SK-N-SH (cell line): Measurements from ENCODE around the gene WDR35. TPM values are rescaled to one million over a fixed set of nuclear protein-coding genes. Genes with fewer than 3 reads are reported as not detected.

Source experiments
- CTCF ChIA-PET: fragments of 300-600, 350-600 bp; formaldehyde crosslinking; extraction: SDS; loops from one replicate; lab custom pipeline; 2021; lab: Yijun Ruan, JAX
- POLR2A ChIA-PET: fragments of 350-600 bp; sonication (Branson Sonifier 250); formaldehyde crosslinking; extraction: SDS; loops from one replicate; lab custom pipeline; 2020; ENCODE audit warnings: antibody characterized with exemption, inconsistent platforms; lab: Yijun Ruan, JAX
- DNase-seq: peaks from one replicate; pipeline ENCODE4 v3.0.0; 2012
- H2AFZ ChIP-seq: fragments of 200-600 bp; sonication (generic); 2 replicates; pipeline ENCODE4 v1.8.1; 2016; ENCODE audit warnings: antibody characterized with exemption, mild to moderate bottlenecking, low read depth
- H3F3A ChIP-seq: fragments of 200-600 bp; sonication (generic); replicated peaks from 2 replicates; pipeline ENCODE3; 2016; ENCODE audit warnings: antibody characterized with exemption, mild to moderate bottlenecking; ENCODE audit not compliant: insufficient read depth
- H3K27ac ChIP-seq, 2 experiments: fragments of 200-500 bp in 1 of 2; fragments of 200-600 bp in 1 of 2; sonication (Bioruptor generic) in 1 of 2; sonication (generic), shearing (Covaris generic) in 1 of 2; 2 replicates each; pipeline versions ENCODE4 v1.5.1 to v1.6.1; 2014 to 2016; ENCODE audit warnings: low read depth in 2 of 2, inconsistent platforms in 1 of 2, low read length in 1 of 2, mild to moderate bottlenecking in 1 of 2, mixed read lengths in 1 of 2
- H3K27me3 ChIP-seq: fragments of 200-600 bp; sonication (generic), shearing (Covaris generic); 2 replicates; pipeline ENCODE4 v1.6.1; 2016; ENCODE audit warnings: mixed run types; ENCODE audit not compliant: insufficient read depth
- H3K36me3 ChIP-seq, 2 experiments: fragments of 200-500 bp in 1 of 2; fragments of 200-600 bp in 1 of 2; sonication (Bioruptor generic) in 1 of 2; sonication (generic) in 1 of 2; replicated peaks in 1 of 2; 2 replicates each; pipeline versions ENCODE3 to v1.5.1; 2014 to 2016; ENCODE audit warnings: low read length in 1 of 2, mild to moderate bottlenecking in 1 of 2; ENCODE audit not compliant: insufficient read depth in 2 of 2, control insufficient read depth in 1 of 2
- H3K4me1 ChIP-seq, 2 experiments: fragments of 200-500 bp in 1 of 2; fragments of 200-600 bp in 1 of 2; sonication (Bioruptor generic) in 1 of 2; sonication (generic), shearing (Covaris generic) in 1 of 2; 2 replicates each; pipeline versions ENCODE4 v1.5.1 to v1.6.1; 2014 to 2016; ENCODE audit warnings: low read depth in 1 of 2, low read length in 1 of 2, mixed run types in 1 of 2; ENCODE audit not compliant: insufficient read depth in 2 of 2, control insufficient read depth in 1 of 2
- H3K4me2 ChIP-seq: fragments of 200-600 bp; sonication (generic), shearing (Covaris generic); 2 replicates; pipeline ENCODE4 v1.6.1; 2017; ENCODE audit warnings: mixed run types
- H3K4me3 ChIP-seq, 2 experiments: fragments of 200-500 bp in 1 of 2; fragments of 200-600 bp in 1 of 2; sonication (Bioruptor generic) in 1 of 2; sonication (generic), shearing (Covaris generic) in 1 of 2; 2 replicates each; pipeline versions ENCODE4 v1.5.1 to v1.8.1; 2014 to 2016; ENCODE audit warnings: low read depth in 2 of 2, inconsistent platforms in 1 of 2, low read length in 1 of 2, mild to moderate bottlenecking in 1 of 2, mixed read lengths in 1 of 2, moderate library complexity in 1 of 2
- H3K79me2 ChIP-seq: fragments of 200-600 bp; sonication (generic); 2 replicates; pipeline ENCODE4 v1.8.1; 2017; ENCODE audit warnings: mild to moderate bottlenecking; ENCODE audit not compliant: insufficient read depth
- H3K9ac ChIP-seq: fragments of 200-600 bp; sonication (generic); 2 replicates; pipeline ENCODE4 v1.6.1; 2017; ENCODE audit warnings: mixed run types
- H3K9me2 ChIP-seq: fragments of 200-600 bp; sonication (generic); 2 replicates; pipeline ENCODE4 v1.6.1; 2017; ENCODE audit warnings: mixed run types
- H3K9me3 ChIP-seq: fragments of 200-600 bp; sonication (generic); 2 replicates; pipeline ENCODE4 v1.6.1; 2017; ENCODE audit warnings: mixed run types, mild to moderate bottlenecking, moderate library complexity
- H4K20me1 ChIP-seq: fragments of 200-600 bp; sonication (generic); 2 replicates; pipeline ENCODE4 v1.6.1; 2017; ENCODE audit warnings: mild to moderate bottlenecking, mixed run types; ENCODE audit not compliant: insufficient read depth
- CHD2 ChIP-seq: fragments of 150-350 bp; IDR thresholded peaks from 2 replicates; pipeline ENCODE4 v1.6.1; 2018; ENCODE audit warnings: low read length; ENCODE audit not compliant: partially characterized antibody
- ELF1 ChIP-seq: IDR thresholded peaks from 2 replicates; pipeline ENCODE4 v1.4.0; 2012
- EZH2phosphoT487 ChIP-seq: fragments of 200-600 bp; sonication (generic); IDR thresholded peaks from 2 replicates; pipeline ENCODE4 v1.6.1; 2017; ENCODE audit warnings: low read depth, mixed run types, mild to moderate bottlenecking, antibody characterized with exemption, moderate library complexity, borderline replicate concordance
- FOSL2 ChIP-seq: IDR thresholded peaks from 2 replicates; pipeline ENCODE4 v1.4.0; 2012; ENCODE audit warnings: low read depth, mild to moderate bottlenecking, moderate library complexity, borderline replicate concordance
- FOXJ3 ChIP-seq: sonication (generic); formaldehyde crosslinking; IDR thresholded peaks from 2 replicates; pipeline ENCODE4 v1.5.1; 2020; ENCODE audit warnings: mild to moderate bottlenecking, missing genetic modification reagents
- FOXM1 ChIP-seq: IDR thresholded peaks from 2 replicates; pipeline ENCODE4 v1.4.0; 2012; ENCODE audit warnings: low read depth, mild to moderate bottlenecking
- GABPA ChIP-seq: IDR thresholded peaks from 2 replicates; pipeline ENCODE4 v1.4.0; 2012; ENCODE audit warnings: low read depth, mild to moderate bottlenecking
- GATA2 ChIP-seq: sonication (generic); formaldehyde crosslinking; IDR thresholded peaks from 2 replicates; pipeline ENCODE4 v1.5.0; 2020; ENCODE audit warnings: mild to moderate bottlenecking, missing genetic modification reagents
- MEF2A ChIP-seq: IDR thresholded peaks from 2 replicates; pipeline ENCODE4 v1.4.0; 2012; ENCODE audit warnings: low read depth, borderline replicate concordance
- NFIC ChIP-seq: IDR thresholded peaks from 2 replicates; pipeline ENCODE4 v1.4.0; 2012; ENCODE audit warnings: borderline replicate concordance
- NRF1 ChIP-seq: IDR thresholded peaks from 2 replicates; pipeline ENCODE4 v1.6.1; 2012; ENCODE audit warnings: low read depth, mild to moderate bottlenecking, low read length
- PBX3 ChIP-seq: IDR thresholded peaks from 2 replicates; pipeline ENCODE4; 2012
- POLR2AphosphoS5 ChIP-seq: IDR thresholded peaks from 2 replicates; pipeline ENCODE4 v1.6.1; 2012; ENCODE audit warnings: low read depth, low read length
- RAD21 ChIP-seq: IDR thresholded peaks from 2 replicates; pipeline ENCODE4 v1.6.1; 2012; ENCODE audit warnings: mild to moderate bottlenecking, low read length
- RFX5 ChIP-seq: IDR thresholded peaks from 2 replicates; pipeline ENCODE4 v1.6.1; 2012; ENCODE audit warnings: mild to moderate bottlenecking, improper control_type of control experiment, low read length
- SIN3A ChIP-seq: IDR thresholded peaks from 2 replicates; pipeline ENCODE4 v1.6.1; 2012; ENCODE audit warnings: low read depth, mild to moderate bottlenecking, low read length, moderate library complexity, borderline replicate concordance
- SMC3 ChIP-seq: IDR thresholded peaks from 2 replicates; pipeline ENCODE4 v1.6.1; 2012; ENCODE audit warnings: low read depth, low read length, improper control_type of control experiment
- TAF1 ChIP-seq: IDR thresholded peaks from 2 replicates; pipeline ENCODE4 v1.6.1; 2012; ENCODE audit warnings: low read depth, mild to moderate bottlenecking, low read length, moderate library complexity, borderline replicate concordance
- TEAD4 ChIP-seq: IDR thresholded peaks from 2 replicates; pipeline ENCODE4 v1.4.0; 2012; ENCODE audit warnings: mild to moderate bottlenecking, borderline replicate concordance; ENCODE audit not compliant: insufficient read depth
- YY1 ChIP-seq: IDR thresholded peaks from 2 replicates; pipeline ENCODE4 v1.4.0; 2012; ENCODE audit warnings: low read depth, mild to moderate bottlenecking
- WGBS: methylation state at CpG from one replicate; pipeline ENCODE4 v1.1.6; 2017; ENCODE audit warnings: low lambda C conversion rate; 5-methylcytosine and 5-hydroxymethylcytosine counted together
- polyA plus RNA-seq, 3 experiments: library from polyadenylated mRNA; depleted of rRNA; stranded (reverse); fragments of >200 nt; gene quantifications; 2 replicates each; pipeline ENCODE4 v1.2.3, GENCODE V29; 2012
- TF ChIP-seq, protein P1 (sequence below): fragments of 150-350 bp; IDR thresholded peaks from 2 replicates; pipeline ENCODE4 v1.6.1; 2017; ENCODE audit warnings: antibody characterized with exemption, low read length, low read depth, borderline replicate concordance
- TF ChIP-seq, protein P2 (sequence below): IDR thresholded peaks from 2 replicates; pipeline ENCODE4 v1.4.0; 2012; ENCODE audit warnings: low read depth
- TF ChIP-seq, protein P3 (sequence below): fragments of 150-350 bp; IDR thresholded peaks from 2 replicates; pipeline ENCODE4 v1.6.1; 2016; ENCODE audit warnings: mild to moderate bottlenecking, low read depth, low read length

Gene WDR35
- polyA plus RNA-seq, 1 of the 3 experiments (the other 2 are of a cell fraction): 8.6 TPM

DNA sequence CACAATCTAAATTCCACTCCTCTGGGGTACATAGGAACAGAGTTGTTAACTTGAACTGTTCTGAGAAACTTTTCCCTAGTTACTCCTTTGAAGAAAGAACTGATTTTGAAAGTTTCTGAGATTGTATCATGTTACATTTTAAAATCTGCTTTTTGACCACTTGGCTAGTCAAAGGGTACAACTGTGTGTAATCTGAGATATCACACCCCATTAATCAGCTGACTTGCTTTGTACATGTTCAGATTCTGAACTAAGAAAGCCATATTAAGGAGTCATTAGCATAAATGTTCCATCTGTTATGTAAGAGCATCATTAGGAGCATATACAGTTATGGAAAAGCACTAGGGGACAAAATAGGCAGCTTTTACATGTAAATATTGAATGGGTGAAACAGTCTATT is 3.8 kb upstream of the WDR35 start:
- Histone ChIP-seq H3K36me3 (no peaks in the 10 kb centered on the region), H3K27me3 (no peaks in the 10 kb centered on the region), H3K4me3 (no peak overlapping the region), H2AFZ (no peak overlapping the region), H3K9me2 (no peaks in the 10 kb centered on the region), H3K9me3 (no peaks in the 10 kb centered on the region), H4K20me1 (no peaks in the 10 kb centered on the region), H3F3A (peaks cover 8% of the 10 kb centered on the region), H3K27ac (no peak overlapping the region), H3K79me2 (peaks cover 11% of the 10 kb centered on the region; the same call in 1 of the 2 replicates), H3K4me2 (no peak overlapping the region), H3K4me1 (peaks cover 4 to 14% of the 10 kb centered on the region in 2 experiments; a peak in 3 of 4 replicates), H3K9ac (no peak overlapping the region)
- CTCF ChIA-PET: interaction anchor here (0.9 to 1.7 kb wide), 5 partner anchors 12 to 38 kb away, joined by 3 to 6 read pairs (median 3); no protein-coding TSS in a partner anchor
- TF ChIP-seq GABPA (no peak), RAD21 (no peak), TAF1 (no peak), RFX5 (no peak), FOXJ3 (CRISPR knock-in tag) (no peak), GATA2 (CRISPR knock-in tag) (no peak), TEAD4 (no peak), CHD2 (no peak), MEF2A (no peak), EZH2phosphoT487 (no peak), POLR2AphosphoS5 (no peak)
- TF ChIP-seq, protein P1, sequence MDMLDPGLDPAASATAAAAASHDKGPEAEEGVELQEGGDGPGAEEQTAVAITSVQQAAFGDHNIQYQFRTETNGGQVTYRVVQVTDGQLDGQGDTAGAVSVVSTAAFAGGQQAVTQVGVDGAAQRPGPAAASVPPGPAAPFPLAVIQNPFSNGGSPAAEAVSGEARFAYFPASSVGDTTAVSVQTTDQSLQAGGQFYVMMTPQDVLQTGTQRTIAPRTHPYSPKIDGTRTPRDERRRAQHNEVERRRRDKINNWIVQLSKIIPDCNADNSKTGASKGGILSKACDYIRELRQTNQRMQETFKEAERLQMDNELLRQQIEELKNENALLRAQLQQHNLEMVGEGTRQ: no peak
- no peak for DNase-seq
- POLR2A ChIA-PET: no interaction called here

- H3K9me2 ChIP-seq: no peaks in the 10 kb centered on the region
- H3K27me3 ChIP-seq: no peaks in the 10 kb centered on the region
- no peaks in the 10 kb centered on the region for H3K9me3 ChIP-seq
- TF ChIP-seq NFIC (no peak), ELF1 (no peak), GABPA (no peak), NRF1 (no peak), FOSL2 (no peak), MEF2A (no peak), PBX3 (no peak), SIN3A (no peak), FOXJ3 (CRISPR knock-in tag) (no peak), FOXM1 (no peak), SMC3 (no peak), YY1 (no peak), TAF1 (no peak), RFX5 (no peak), GATA2 (CRISPR knock-in tag) (no peak), POLR2AphosphoS5 (no peak)
- TF ChIP-seq, protein P2, sequence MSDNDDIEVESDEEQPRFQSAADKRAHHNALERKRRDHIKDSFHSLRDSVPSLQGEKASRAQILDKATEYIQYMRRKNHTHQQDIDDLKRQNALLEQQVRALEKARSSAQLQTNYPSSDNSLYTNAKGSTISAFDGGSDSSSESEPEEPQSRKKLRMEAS: no peak
- TF ChIP-seq, protein P3, sequence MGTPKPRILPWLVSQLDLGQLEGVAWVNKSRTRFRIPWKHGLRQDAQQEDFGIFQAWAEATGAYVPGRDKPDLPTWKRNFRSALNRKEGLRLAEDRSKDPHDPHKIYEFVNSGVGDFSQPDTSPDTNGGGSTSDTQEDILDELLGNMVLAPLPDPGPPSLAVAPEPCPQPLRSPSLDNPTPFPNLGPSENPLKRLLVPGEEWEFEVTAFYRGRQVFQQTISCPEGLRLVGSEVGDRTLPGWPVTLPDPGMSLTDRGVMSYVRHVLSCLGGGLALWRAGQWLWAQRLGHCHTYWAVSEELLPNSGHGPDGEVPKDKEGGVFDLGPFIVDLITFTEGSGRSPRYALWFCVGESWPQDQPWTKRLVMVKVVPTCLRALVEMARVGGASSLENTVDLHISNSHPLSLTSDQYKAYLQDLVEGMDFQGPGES: no peak
- H4K20me1 ChIP-seq: no peaks in the 10 kb centered on the region
- no peak overlapping the region for H3K4me3 ChIP-seq
- H2AFZ ChIP-seq: no peak overlapping the region
- 59% methylated on average over 1 of the region's 1 CpG for WGBS
- peaks cover 29% of the 10 kb centered on the region; the same call in 1 of the 2 replicates for H3K79me2 ChIP-seq
- no peak overlapping the region for H3K9ac ChIP-seq
- CTCF ChIA-PET: interaction anchor here (0.8 to 1.2 kb wide), 4 partner anchors 24 to 334 kb away, joined by 3 to 7 read pairs (median 4); partner anchors contain the start of gene SDC1
- POLR2A ChIA-PET: no interaction called here
- DNase-seq: no peak
- H3K4me1 ChIP-seq: peaks cover 14 to 23% of the 10 kb centered on the region in 2 experiments; a peak in 3 of 4 replicates
- peaks cover 4 to 11% of the 10 kb centered on the region in 2 experiments for H3K36me3 ChIP-seq
- no peak overlapping the region for H3K27ac ChIP-seq
- H3F3A ChIP-seq: peaks cover 8% of the 10 kb centered on the region
- H3K4me2 ChIP-seq: no peak overlapping the region
These were observed 2.0 kb upstream of the WDR35 start for GRCh38 chr2:19991895-19992294.
